Keratinocyte (primary cell): ENCODE data around the gene SDK2.

Experiments used
- EZH2 ChIP-seq: IDR thresholded peaks from one replicate; pipeline ENCODE4 v1.6.1; 2012; ENCODE audit warnings: inconsistent platforms, mild to moderate bottlenecking, low read length, moderate library complexity
- TF ChIP-seq, protein P1 (sequence below), 3 experiments: IDR thresholded peaks in 1 of 3; conservative IDR thresholded peaks in 1 of 3; optimal IDR thresholded peaks in 1 of 3; 2 replicates in 2 of 3; 3 replicates in 1 of 3; pipeline versions ENCODE3 to v1.5.1; 2011; ENCODE audit warnings: low read length in 3 of 3, mild to moderate bottlenecking in 3 of 3, moderate library complexity in 2 of 3, control low read depth in 1 of 3, inconsistent platforms in 1 of 3; ENCODE audit not compliant: insufficient read depth in 2 of 3; ENCODE audit errors: extremely low read depth in 1 of 3

DNA sequence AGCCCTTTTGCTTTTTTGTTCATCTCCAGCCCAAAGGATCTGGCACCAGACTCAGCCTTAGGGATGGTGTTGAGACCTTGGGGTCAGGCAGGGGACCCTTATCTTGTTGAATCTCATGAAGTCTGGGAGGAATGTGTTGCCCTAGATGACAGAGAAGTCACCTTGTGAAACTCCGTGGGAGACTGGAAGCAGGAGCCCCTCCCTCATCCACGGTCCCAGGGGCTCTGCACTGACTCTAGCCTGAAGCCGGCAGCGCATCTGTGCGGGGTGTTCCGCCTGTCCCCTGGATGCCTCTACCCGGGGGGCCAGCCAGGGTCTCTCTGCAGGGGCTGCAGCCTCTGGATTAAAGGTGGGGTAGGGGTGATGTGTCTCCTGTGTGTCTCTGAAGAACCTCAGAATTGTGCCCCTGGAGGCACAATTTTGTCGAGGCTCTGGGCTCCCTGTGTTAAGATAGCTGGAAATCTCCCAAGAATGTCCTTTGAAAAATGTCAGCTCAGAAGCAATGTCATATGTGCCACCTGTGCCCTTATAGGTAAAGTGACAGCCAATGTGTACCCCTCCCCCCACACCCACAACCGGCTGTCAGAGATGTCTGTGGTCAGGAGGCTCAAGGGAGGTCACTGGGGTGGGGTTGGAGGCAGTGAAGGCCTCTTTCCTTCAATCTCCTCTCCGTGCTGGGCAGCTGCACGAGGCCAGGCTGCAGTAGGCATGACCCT lies 300.3 kb downstream of the SDK2 start:
- no peak for TF ChIP-seq EZH2
- TF ChIP-seq, protein P1, sequence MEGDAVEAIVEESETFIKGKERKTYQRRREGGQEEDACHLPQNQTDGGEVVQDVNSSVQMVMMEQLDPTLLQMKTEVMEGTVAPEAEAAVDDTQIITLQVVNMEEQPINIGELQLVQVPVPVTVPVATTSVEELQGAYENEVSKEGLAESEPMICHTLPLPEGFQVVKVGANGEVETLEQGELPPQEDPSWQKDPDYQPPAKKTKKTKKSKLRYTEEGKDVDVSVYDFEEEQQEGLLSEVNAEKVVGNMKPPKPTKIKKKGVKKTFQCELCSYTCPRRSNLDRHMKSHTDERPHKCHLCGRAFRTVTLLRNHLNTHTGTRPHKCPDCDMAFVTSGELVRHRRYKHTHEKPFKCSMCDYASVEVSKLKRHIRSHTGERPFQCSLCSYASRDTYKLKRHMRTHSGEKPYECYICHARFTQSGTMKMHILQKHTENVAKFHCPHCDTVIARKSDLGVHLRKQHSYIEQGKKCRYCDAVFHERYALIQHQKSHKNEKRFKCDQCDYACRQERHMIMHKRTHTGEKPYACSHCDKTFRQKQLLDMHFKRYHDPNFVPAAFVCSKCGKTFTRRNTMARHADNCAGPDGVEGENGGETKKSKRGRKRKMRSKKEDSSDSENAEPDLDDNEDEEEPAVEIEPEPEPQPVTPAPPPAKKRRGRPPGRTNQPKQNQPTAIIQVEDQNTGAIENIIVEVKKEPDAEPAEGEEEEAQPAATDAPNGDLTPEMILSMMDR (optimal IDR thresholded peaks at IDR 0.05 in 1 of 3, IDR thresholded peaks at IDR 0.05 in 1 of 3, conservative IDR thresholded peaks at IDR 0.05 in 1 of 3; ENCODE audit: extremely low read depth in 1 of 3, insufficient read depth in 2 of 3, low read length in 3 of 3) = no peak
